Gastrocnemius medialis (tissue), 4 donors: ENCODE data around the gene KIF26B. TPM values are rescaled to one million over a fixed set of nuclear protein-coding genes. Genes with fewer than 3 reads are reported as not detected.
"Not testable (repeated sequence)": the region's sequence is repeated elsewhere in the genome, so short reads cannot be mapped to it uniquely, and the experiment has no call there.

Source experiments
- ATAC-seq, 2 donors: fragments of 150-250 bp; one replicate each; pipeline ENCODE4 v1.9.1; 2016
- DNase-seq, 2 donors: peaks; one replicate each; pipeline ENCODE4 v3.0.0-alpha.2; 2019
- H3K27ac ChIP-seq, 4 donors: fragments of 200-600 bp; sonication (generic); 1 replicate in 1 of 4; 2 replicates in 3 of 4; pipeline ENCODE4 v1.5.1; 2016 to 2018; ENCODE audit warnings: mild to moderate bottlenecking in 2 of 4, moderate library complexity in 1 of 4
- H3K27me3 ChIP-seq, 3 donors: fragments of 200-600 bp; sonication (generic) in 2 of 3; 1 replicate in 1 of 3; 2 replicates in 2 of 3; pipeline versions ENCODE4 v1.5.1 to v1.6.0; 2016 to 2019; ENCODE audit warnings: mild to moderate bottlenecking in 1 of 3, moderate library complexity in 1 of 3
- H3K36me3 ChIP-seq, 2 donors: fragments of 200-600 bp; sonication (generic) in 1 of 2; one replicate each; pipeline ENCODE4 v1.5.1; 2017 to 2018
- H3K4me1 ChIP-seq, 2 donors: fragments of 200-600 bp; sonication (generic) in 1 of 2; one replicate each; pipeline ENCODE4 v1.5.1; 2016 to 2017; ENCODE audit warnings: mild to moderate bottlenecking in 2 of 2
- H3K4me3 ChIP-seq, 4 donors: fragments of 200-600 bp; sonication (generic) in 3 of 4; 1 replicate in 1 of 4; 2 replicates in 3 of 4; pipeline ENCODE4 v1.5.1; 2016 to 2019; ENCODE audit warnings: mild to moderate bottlenecking in 2 of 4
- H3K9me3 ChIP-seq, 3 donors: fragments of 200-600 bp; sonication (generic) in 2 of 3; 1 replicate in 1 of 3; 2 replicates in 2 of 3; pipeline ENCODE4 v1.5.1; 2016 to 2019
- POLR2A ChIP-seq, 2 donors: fragments of 450-650 bp; IDR thresholded peaks; one replicate each; pipeline ENCODE4 v1.6.1; 2017; ENCODE audit warnings: antibody characterized with exemption in 2 of 2, mild to moderate bottlenecking in 2 of 2, moderate library complexity in 2 of 2
- in situ Hi-C, 4 donors: fragments of 200-750 bp; cut with MboI; loops; one replicate each; pipeline versions ENCODE4 v1.15.0 to v1.8.0; 2017; ENCODE audit warnings: low sequenced_read_pairs in 4 of 4
- intact Hi-C: fragments of 100-400 bp; cut with DNase I; formaldehyde crosslinking; loops from one replicate; pipeline ENCODE4 v1.15.1; 2023; ENCODE audit warnings: low total_unique reads
- total RNA-seq, 4 donors: library from RNA; depleted of rRNA; stranded (reverse); fragments of >200 nt; gene quantifications; one replicate each; pipeline versions ENCODE4 v1.1.0 to v1.2.3, GENCODE V29; 2016
- TF ChIP-seq, protein P1 (sequence below), 5 experiments: fragments of 450-650 bp in 3 of 5; fragments of 200-600 bp in 2 of 5; sonication (generic) in 2 of 5; IDR thresholded peaks in 4 of 5; conservative IDR thresholded peaks in 1 of 5; 1 replicate in 4 of 5; 2 replicates in 1 of 5; pipeline ENCODE4 v1.5.1; 2016 to 2019; ENCODE audit warnings: antibody characterized with exemption in 5 of 5, mild to moderate bottlenecking in 3 of 5, moderate library complexity in 3 of 5

Gene KIF26B
- total RNA-seq, 4 donors from 2014 or later = 0.02 to 0.20 (median 0.10) TPM; not detected in 1

DNA sequence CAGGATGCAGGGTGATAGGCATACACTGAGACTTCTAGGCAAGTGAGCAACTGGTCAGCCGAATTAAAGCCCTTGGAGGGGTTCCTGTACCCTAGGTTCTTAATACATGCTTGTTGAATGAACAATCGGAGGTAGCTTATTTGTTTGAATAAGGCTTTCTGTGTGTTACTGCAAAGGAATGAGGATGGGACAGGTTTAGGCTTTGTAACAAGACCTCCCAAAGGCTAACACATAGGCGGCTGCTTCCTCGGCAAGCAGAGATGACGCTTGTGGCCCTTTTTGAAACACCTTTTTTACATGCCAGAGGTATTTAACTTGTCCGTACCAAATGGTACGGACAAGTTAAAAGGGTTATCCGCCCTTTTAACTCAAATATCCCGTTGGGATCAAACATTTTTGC, 511.6 kb downstream of the KIF26B start:
- no peaks in the 10 kb centered on the region for H3K4me1 ChIP-seq
- ATAC-seq = no peak
- TF ChIP-seq, protein P1, sequence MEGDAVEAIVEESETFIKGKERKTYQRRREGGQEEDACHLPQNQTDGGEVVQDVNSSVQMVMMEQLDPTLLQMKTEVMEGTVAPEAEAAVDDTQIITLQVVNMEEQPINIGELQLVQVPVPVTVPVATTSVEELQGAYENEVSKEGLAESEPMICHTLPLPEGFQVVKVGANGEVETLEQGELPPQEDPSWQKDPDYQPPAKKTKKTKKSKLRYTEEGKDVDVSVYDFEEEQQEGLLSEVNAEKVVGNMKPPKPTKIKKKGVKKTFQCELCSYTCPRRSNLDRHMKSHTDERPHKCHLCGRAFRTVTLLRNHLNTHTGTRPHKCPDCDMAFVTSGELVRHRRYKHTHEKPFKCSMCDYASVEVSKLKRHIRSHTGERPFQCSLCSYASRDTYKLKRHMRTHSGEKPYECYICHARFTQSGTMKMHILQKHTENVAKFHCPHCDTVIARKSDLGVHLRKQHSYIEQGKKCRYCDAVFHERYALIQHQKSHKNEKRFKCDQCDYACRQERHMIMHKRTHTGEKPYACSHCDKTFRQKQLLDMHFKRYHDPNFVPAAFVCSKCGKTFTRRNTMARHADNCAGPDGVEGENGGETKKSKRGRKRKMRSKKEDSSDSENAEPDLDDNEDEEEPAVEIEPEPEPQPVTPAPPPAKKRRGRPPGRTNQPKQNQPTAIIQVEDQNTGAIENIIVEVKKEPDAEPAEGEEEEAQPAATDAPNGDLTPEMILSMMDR (IDR thresholded peaks at IDR 0.05 in 4 of 5, conservative IDR thresholded peaks at IDR 0.05 in 1 of 5) = no peak
- no peak for TF ChIP-seq POLR2A (IDR thresholded peaks at IDR 0.05)
- H3K9me3 ChIP-seq = no peaks in the 10 kb centered on the region
- no peaks in the 10 kb centered on the region for H3K27me3 ChIP-seq
- H3K4me3 ChIP-seq = no peak overlapping the region
- no peaks in the 10 kb centered on the region for H3K36me3 ChIP-seq
- in situ Hi-C loops = no loop called here
- no peak for DNase-seq
- H3K27ac ChIP-seq = no peak overlapping the region
- intact Hi-C loops = no loop called here

DNA sequence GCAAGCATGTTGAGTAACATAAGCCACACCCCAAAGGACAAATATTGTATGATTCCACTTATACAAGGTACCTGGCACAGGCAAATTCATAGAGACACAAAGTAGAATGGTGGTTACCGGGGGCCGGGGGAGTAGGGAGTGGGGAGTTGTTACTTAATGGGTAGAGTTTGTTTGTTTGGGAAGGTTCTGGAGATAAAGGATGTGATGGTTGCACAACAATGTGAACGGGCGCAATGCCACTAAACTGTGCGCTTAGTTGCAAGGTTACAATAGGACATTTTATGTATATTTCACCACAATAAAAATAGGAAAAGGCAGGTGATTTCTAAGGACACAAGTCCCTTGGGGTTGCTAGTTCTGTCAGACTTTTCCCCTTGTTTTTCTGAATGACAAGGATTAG, 516.6 kb downstream of the KIF26B start:
- intact Hi-C loops = no loop called here
- in situ Hi-C loops = no loop called here
- Histone ChIP-seq H3K4me1 (no peaks in the 10 kb centered on the region), H3K9me3 (no peaks in the 10 kb centered on the region), H3K27ac (no peak overlapping the region), H3K27me3 (no peaks in the 10 kb centered on the region), H3K4me3 (no peak overlapping the region), H3K36me3 (no peaks in the 10 kb centered on the region)
- DNase-seq (no peak), ATAC-seq (no peak)
- no peak for TF ChIP-seq POLR2A (IDR thresholded peaks at IDR 0.05)
- TF ChIP-seq, protein P1 (IDR thresholded peaks at IDR 0.05 in 4 of 5, conservative IDR thresholded peaks at IDR 0.05 in 1 of 5) = no peak

DNA sequence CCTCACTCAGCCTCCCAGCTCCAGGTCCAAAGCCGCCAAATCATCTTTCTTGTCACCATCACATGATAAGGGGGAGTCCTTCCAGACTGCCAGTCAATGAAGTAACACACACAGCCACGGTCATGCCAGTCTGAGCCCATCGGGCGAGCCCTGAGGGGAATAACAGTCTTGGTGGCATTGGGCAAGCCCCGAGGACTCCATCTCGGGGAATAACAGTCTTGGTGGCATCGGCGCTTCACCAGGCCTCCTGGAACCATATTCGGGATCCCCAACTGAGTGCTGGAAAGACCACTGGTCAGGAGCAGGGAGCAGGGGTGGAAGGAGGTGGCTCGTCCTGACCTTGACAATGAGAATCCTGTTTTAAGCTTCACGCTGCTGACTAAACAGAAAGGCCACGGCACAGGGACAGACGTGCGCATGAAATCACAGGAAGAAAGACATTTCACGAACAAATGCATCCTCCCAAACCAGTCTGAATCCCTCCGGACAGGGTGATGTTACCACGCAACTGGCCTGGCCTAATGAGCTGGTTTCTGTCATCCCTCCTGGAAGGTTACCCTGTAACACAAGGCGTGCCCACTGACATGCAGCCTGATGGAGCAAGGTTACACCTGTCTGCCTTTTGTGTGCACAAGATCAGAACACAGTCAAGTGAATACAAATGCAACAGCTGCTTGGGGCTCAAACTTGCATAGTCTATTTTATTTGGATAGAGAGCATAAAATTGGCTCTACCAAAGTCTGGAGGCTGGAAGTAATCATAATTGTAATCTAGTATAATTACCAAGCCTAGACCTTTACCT, 517.4 kb downstream of the KIF26B start:
- Histone ChIP-seq H3K4me1 (no peaks in the 10 kb centered on the region), H3K27me3 (no peaks in the 10 kb centered on the region), H3K36me3 (no peaks in the 10 kb centered on the region), H3K9me3 (no peaks in the 10 kb centered on the region), H3K27ac (no peak overlapping the region), H3K4me3 (no peak overlapping the region)
- TF ChIP-seq POLR2A (IDR thresholded peaks at IDR 0.05) = no peak
- TF ChIP-seq, protein P1 (IDR thresholded peaks at IDR 0.05 in 4 of 5, conservative IDR thresholded peaks at IDR 0.05 in 1 of 5) = no peak
- ATAC-seq (no peak), DNase-seq (no peak)
- in situ Hi-C loops = no loop called here
- intact Hi-C loops = no loop called here

DNA sequence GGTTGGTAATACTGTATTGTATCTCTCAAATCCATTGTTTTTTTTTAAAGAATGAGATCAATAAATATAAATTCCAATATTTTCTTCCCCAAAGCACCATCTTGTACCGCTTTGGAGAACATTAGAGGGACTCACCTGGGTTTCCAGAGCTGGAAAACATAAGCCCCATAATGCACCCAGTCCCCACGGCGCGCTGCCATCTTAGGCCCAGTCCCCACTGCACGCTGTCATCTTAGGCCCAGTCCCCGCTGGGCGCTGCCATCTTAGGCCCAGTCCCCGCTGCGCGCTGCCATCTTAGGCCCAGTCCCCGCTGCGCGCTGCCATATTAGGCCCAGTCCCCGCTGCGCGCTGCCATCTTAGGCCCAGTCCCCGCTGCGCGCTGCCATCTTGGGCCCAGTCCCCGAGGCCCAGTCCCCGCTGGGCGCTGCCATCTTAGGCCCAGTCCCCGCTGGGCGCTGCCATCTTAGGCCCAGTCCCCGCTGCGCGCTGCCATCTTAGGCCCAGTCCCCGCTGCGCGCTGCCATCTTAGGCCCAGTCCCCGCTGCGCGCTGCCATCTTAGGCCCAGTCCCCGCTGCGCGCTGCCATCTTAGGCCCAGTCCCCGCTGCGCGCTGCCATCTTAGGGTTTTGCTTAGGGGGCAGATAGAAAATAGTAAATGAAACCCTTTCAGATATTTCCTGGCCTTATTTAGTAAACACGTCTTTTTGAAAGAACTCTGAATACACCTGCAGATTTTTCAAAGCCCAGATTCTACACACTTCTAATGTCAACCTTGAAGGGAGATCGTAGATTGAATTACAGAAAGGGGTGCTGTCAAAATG, 518.3 kb downstream of the KIF26B start:
- H3K36me3 ChIP-seq, DNase-seq, ATAC-seq, H3K4me1 ChIP-seq, H3K27me3 ChIP-seq, H3K9me3 ChIP-seq, intact Hi-C loops, in situ Hi-C loops, H3K4me3 ChIP-seq, H3K27ac ChIP-seq: not testable (repeated sequence)

DNA sequence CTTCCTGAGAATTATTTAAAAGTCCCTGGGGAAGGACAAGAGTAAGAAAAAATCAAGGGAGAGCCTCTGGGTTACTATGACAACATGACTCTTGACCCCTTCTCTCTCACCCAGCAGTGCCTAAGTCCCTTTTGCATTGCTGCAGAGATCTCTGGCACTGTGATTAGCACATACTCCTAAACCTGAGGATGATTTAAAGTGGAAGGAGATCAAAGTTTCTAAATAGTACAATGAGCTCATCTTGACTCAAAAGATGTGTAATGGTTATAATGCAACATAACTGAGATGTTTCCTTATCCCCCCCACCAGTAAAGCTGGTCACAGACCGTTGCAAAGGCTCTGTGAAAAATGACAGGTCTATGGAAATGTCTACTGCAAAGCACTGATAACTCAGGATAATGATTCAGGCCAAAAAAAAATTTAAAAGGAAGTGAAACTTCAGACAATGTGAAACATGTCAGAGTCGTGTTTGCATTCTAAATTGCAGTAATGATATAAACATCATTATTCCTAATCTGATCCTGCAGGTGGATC, 519.2 kb downstream of the KIF26B start:
- no peaks in the 10 kb centered on the region for H3K9me3 ChIP-seq
- intact Hi-C loops = no loop called here
- DNase-seq (no peak), ATAC-seq (no peak)
- no peaks in the 10 kb centered on the region for H3K4me1 ChIP-seq
- TF ChIP-seq POLR2A (IDR thresholded peaks at IDR 0.05) = no peak
- TF ChIP-seq, protein P1 (IDR thresholded peaks at IDR 0.05 in 4 of 5, conservative IDR thresholded peaks at IDR 0.05 in 1 of 5) = no peak
- no peak overlapping the region for H3K4me3 ChIP-seq
- H3K27me3 ChIP-seq = no peaks in the 10 kb centered on the region
- H3K27ac ChIP-seq = no peak overlapping the region
- in situ Hi-C loops = no loop called here
- H3K36me3 ChIP-seq = no peaks in the 10 kb centered on the region
